ENCODE measurements around the gene CAPS2. TPM values are rescaled to one million over a fixed set of nuclear protein-coding genes. Genes with fewer than 3 reads are reported as not detected.

CAPS2 gene
- total and polyA plus RNA-seq, 2 experiments from 2014 or later, result 2.9 to 7.4 TPM

- Histone ChIP-seq H3K4me3 (no peak overlapping the region), H4K20me1 (replicated peaks; ENCODE audit: insufficient read depth) (no peaks in the 10 kb centered on the region), H3K27ac (ENCODE audit: low read depth) (no peak overlapping the region), H3K79me2 (replicated peaks; ENCODE audit: insufficient read depth) (no peaks in the 10 kb centered on the region), H3K4me1 (ENCODE audit: insufficient read depth) (peaks cover 36% of the 10 kb centered on the region), H3K27me3 (ENCODE audit: insufficient read depth) (no peaks in the 10 kb centered on the region), H3K4me2 (no peak overlapping the region), H3K9me2 (ENCODE audit: insufficient read depth) (0 out of 2 replicates have a peak, but pooled peaks cover 4% of the 10 kb centered on the region), H3F3A (replicated peaks; ENCODE audit: low read depth) (no peaks in the 10 kb centered on the region), H2AFZ (no peak overlapping the region), H3K36me3 (ENCODE audit: insufficient read depth) (no peaks in the 10 kb centered on the region)
- Mint-ChIP-seq H3K27me3 (ENCODE audit: insufficient read depth, low read depth, poor library complexity) (no peaks in the 10 kb centered on the region), H3K4me1 (peaks cover 35% of the 10 kb centered on the region), H3K27ac (0 out of 2 replicates have a peak overlapping the region, but pooled peaks have one; percentile 12), H3K9me3 (peaks cover 13% of the 10 kb centered on the region; the same call in 2 of the 3 replicates), H3K4me3 (no peak overlapping the region), H3K36me3 (ENCODE audit: low read depth) (peaks cover 25% of the 10 kb centered on the region)
- DNase-seq (ENCODE audit: low spot score) (no peak), ATAC-seq (no peak)
- no peak for TF ChIP-seq ZNF331 (CRISPR knock-in tag; IDR thresholded peaks at IDR 0.05; ENCODE audit: low read depth)
- TF ChIP-seq ZNF462 (CRISPR knock-in tag; IDR thresholded peaks at IDR 0.05), result no peak
- TF ChIP-seq CREB1 (CRISPR knock-in tag; IDR thresholded peaks at IDR 0.05; ENCODE audit: low read depth), result no peak
- TF ChIP-seq JUNB (IDR thresholded peaks at IDR 0.05; ENCODE audit: unreplicated experiment), result no peak
- TF ChIP-seq, protein P1, sequence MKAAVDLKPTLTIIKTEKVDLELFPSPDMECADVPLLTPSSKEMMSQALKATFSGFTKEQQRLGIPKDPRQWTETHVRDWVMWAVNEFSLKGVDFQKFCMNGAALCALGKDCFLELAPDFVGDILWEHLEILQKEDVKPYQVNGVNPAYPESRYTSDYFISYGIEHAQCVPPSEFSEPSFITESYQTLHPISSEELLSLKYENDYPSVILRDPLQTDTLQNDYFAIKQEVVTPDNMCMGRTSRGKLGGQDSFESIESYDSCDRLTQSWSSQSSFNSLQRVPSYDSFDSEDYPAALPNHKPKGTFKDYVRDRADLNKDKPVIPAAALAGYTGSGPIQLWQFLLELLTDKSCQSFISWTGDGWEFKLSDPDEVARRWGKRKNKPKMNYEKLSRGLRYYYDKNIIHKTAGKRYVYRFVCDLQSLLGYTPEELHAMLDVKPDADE (IDR thresholded peaks at IDR 0.05), result no peak
- TF ChIP-seq POLR2AphosphoS5 (IDR thresholded peaks at IDR 0.05; ENCODE audit: low read depth), result no peak
- TF ChIP-seq STAT1 (IDR thresholded peaks at IDR 0.05; ENCODE audit: unreplicated experiment), result no peak
- TF ChIP-seq, protein P2, sequence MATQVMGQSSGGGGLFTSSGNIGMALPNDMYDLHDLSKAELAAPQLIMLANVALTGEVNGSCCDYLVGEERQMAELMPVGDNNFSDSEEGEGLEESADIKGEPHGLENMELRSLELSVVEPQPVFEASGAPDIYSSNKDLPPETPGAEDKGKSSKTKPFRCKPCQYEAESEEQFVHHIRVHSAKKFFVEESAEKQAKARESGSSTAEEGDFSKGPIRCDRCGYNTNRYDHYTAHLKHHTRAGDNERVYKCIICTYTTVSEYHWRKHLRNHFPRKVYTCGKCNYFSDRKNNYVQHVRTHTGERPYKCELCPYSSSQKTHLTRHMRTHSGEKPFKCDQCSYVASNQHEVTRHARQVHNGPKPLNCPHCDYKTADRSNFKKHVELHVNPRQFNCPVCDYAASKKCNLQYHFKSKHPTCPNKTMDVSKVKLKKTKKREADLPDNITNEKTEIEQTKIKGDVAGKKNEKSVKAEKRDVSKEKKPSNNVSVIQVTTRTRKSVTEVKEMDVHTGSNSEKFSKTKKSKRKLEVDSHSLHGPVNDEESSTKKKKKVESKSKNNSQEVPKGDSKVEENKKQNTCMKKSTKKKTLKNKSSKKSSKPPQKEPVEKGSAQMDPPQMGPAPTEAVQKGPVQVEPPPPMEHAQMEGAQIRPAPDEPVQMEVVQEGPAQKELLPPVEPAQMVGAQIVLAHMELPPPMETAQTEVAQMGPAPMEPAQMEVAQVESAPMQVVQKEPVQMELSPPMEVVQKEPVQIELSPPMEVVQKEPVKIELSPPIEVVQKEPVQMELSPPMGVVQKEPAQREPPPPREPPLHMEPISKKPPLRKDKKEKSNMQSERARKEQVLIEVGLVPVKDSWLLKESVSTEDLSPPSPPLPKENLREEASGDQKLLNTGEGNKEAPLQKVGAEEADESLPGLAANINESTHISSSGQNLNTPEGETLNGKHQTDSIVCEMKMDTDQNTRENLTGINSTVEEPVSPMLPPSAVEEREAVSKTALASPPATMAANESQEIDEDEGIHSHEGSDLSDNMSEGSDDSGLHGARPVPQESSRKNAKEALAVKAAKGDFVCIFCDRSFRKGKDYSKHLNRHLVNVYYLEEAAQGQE (IDR thresholded peaks at IDR 0.05; ENCODE audit: unreplicated experiment), result no peak
- no peak for TF ChIP-seq NANOG (IDR thresholded peaks at IDR 0.05; ENCODE audit: borderline replicate concordance)
- no peak for TF ChIP-seq EZH2phosphoT487 (IDR thresholded peaks at IDR 0.05; ENCODE audit: unreplicated experiment)
- TF ChIP-seq ZNF114 (CRISPR knock-in tag; IDR thresholded peaks at IDR 0.05), result no peak
- no peak for TF ChIP-seq CTCF (conservative IDR thresholded peaks at IDR 0.05; ENCODE audit: low read depth in 2 of 2)
- no peak for TF ChIP-seq EZH2 (IDR thresholded peaks at IDR 0.05; ENCODE audit: low read depth, unreplicated experiment)
Measured at GRCh38 chr12:75364919-75365318, 34.8 kb upstream of the CAPS2 start.
